ENCODE results near the gene PDIA6.
"Not testable (repeated sequence)": the region's sequence is repeated elsewhere in the genome, so short reads cannot be mapped to it uniquely, and the experiment has no call there.

Gene PDIA6

DNA sequence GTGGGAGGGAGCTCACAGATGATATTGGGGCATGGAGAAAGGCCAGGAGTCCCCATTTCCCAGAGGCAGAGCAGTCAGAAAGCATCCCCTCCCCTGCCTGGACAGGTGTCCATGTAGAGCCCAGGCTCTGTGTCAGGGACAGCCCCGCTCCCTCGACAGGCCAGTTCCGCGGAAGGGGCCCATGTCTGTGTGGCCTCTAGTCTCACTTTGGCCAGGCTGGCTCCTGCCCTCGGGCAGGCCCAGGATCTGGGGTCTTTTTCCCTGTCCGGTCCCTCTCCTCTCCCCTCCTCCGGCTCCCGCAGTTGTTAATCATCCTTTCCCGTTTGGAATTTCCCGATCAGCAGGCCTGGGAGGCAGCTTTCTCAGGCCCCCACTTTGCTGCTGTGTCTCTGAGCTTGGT lies 20.4 kb upstream of the PDIA6 start:
- no peak for DNase-seq (ENCODE audit: low spot score)

DNA sequence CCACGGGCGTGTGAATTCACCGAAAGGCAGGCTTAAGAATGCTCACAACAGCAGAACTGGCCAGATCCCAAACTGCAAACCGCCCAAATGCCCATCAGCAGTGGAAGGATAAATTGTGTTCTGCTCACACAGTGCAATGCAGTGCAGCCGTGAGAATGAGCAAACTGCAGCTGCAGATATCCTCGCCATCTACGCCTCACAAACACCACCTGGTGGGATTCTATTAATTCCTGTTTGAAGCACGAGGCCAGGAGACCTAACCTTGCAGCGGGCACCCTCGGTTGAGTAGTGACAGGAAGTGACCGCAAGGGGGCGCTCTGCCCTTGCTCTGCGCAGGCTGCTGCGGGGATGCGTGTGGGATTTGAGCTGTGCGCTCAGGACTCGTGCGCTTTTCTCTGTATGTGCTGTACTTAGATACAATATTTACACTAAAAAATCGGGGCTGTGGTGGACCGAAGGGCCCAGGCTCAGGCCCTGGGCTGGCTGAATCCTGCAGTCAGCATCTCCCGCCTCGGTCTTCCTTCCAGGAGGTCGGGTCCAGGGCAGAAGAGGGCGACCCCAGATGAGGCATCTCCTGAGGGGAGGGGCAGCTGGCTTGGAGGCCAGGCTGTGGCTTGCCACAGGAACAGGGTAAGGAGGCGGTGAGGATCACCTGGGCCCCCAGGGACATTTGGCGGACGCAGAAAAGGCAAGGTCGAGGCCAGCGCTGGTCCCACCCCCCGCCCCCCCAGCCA lies 19.8 kb upstream of the PDIA6 start:
- peak; percentile 87 for DNase-seq (ENCODE audit: low spot score)

DNA sequence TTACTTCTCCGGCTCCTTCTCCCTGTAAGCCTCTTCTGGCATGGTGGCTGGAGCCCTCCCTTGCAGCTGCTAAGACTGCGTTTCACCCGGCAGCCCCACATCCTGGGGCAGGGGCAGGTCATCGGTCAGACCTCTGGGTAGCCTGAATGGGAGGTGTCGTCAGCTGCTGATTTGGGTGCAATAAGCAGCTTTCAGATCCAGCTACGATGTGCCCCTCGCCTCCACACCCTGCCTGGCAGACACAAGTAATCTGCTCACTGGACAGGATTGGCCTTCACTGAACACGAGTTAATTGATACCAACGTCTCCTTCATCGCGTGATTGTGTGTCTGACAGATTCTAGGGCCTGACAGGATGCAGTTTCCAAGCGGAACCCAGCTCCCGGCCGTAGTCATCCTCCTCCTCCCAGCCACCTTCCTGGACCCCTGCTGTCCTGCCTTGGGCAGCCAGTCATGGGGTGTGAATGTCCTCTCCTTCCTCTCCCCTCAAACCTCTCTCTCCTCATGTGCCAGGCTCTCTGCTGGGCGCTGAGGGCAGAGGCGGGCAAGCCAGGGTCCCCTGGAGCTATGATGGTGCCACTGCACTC lies 18.9 kb upstream of the PDIA6 start:
- no peak for DNase-seq (ENCODE audit: low spot score)

DNA sequence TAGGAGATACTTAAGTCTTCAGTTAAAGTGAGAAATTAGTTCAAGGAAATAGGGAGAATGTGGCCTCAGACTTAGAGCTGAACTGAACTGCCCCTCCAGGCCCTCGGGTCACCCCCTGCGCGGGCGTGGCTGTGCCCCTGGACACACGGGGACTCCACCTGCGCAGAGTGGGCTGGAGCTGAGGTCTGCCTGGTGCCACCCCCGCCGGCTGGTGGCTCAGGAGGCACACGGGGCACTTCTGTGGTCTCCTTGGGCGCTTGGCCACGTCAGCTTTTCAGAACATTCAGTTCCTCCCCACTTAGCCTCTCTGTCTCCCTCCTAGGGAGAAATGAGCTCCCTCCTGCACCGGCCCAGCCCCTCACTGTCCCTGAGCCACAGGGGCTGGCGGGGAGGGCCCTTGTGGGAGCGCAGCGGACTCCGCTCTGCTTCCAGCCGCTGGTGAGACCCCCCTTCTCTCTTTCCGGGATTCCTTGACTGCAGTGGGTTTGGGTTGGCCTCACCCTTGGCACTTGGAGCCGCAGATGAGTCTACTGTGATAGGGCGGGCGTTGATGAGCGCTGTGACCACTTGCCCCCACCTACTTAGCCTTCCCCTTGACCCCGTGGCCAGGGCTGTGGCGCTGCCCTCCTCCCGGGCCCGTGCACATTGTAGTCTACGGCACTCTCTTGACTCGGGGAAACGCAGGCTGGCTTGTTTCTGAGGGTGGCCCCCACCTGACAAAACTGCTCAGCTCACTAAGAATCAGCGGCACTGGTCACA lies 18.2 kb upstream of the PDIA6 start:
- no peak for DNase-seq (ENCODE audit: low spot score)

DNA sequence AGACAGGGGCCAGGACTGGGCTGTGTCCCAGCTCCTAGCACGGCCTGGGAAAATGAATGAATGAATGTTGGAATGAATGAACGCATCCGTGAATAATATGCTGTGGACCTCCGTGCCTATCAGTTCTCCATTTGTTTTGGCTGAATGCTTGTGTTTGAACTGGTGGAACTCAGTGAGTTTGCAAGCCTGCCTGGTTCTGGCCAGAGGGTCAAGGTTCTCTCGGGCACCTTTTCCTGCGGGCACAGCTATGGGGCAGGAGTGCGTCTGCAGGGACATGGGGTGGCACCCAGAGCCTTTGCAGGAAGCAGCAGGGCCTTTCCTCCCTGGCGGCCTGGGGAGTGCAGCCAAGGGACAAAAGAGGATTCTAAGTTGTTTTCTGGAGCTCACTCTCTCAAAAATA lies 17.6 kb upstream of the PDIA6 start:
- no peak for DNase-seq (ENCODE audit: low spot score)

DNA sequence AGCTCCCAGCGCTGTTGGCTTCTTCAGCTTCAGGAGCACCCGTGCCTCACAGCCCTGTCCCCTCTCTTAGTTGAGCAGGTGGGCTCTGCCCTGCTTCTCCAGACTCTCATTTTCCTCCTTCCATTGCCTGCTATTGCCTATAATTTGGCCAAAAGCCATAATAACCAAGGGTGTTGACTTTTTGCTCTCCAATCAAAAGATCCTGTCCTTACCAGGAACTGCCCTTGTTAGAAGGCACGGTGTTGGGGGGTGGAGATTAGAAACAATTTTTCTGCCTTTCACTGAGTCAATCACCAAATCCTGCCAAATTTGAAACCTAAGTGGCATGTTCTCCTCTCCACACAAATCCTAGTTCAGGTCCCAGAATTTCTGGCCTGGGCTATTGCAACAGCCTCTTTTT lies 16.7 kb upstream of the PDIA6 start:
- DNase-seq (ENCODE audit: low spot score) = no peak

DNA sequence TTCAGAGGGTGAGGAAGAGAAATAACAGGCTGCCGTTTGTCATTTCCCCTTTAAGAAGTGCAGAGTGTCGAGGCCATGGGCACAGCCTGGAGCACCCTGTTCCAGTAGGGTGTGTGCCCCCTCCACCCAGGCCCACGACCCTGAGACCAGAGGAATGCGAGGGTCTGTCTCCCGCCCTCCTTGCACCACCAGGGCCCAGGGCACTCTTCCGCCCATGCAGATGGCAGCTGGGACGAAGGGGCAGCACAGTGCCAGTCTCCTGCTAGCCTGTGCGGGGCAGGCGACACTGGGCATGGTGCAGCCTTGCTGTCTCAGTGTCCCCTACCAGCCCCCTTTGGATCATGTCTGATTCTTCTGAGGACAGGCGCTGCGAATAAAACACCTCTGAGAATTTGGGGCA lies 15.8 kb upstream of the PDIA6 start:
- DNase-seq (ENCODE audit: low spot score) = no peak

DNA sequence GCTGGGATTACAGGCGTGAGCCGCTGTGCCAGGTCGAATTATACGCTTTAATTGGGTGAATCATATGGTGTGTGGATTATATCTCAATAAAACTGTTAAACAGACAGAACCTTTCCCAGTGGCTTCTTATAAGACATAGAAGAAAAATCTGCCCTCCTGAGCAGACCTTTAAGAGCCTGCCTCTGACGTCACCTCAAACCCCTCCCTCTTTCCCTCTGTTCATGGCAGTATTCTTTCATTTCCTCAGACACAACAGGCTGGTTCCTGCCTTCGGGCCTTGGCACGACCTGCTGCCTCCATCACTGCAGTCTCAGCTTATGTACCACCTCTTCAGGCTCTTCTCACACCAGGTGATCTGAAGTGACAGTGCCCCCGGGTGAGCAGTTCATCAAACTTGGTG lies 14.0 kb upstream of the PDIA6 start:
- DNase-seq (ENCODE audit: low spot score) = no peak

DNA sequence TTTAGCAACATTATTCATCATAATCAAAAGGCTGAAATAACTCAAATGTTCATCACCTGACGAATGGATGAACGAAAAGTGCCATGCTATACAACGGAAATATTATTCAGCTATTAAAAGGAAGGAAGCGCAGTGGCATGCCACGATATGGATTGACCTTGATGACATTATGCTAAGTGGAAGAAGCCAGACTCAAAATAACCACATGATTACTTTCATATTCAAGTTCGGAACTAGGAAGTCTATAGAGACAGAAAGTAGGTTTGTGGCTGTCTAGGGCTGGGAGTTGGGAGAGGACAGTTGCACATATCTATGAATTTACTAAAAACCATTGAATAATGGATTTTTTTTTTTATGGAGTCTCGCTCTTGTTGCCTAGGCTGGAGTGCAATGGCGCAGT lies 13.4 kb upstream of the PDIA6 start:
- DNase-seq (ENCODE audit: low spot score) = no peak

DNA sequence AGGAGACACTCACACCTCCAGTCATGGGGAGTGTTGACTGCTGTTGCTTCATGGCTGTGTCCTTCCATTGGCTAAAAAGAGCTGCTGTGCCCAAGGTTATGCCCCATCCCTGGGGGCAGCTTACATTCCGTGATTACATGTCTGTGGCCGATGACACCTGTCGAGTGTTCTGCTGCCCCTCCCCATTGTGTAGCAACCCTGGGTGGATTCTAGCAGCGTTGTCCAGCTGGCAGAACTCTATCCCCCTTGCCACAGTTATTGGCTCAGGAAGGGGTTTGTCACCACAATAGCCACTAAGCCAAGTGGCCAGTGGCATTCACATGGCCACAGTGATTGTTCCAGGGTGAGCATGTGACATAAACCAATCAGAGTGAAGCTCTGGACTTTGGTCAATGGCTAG lies 11.6 kb upstream of the PDIA6 start:
- DNase-seq (ENCODE audit: low spot score) = no peak

DNA sequence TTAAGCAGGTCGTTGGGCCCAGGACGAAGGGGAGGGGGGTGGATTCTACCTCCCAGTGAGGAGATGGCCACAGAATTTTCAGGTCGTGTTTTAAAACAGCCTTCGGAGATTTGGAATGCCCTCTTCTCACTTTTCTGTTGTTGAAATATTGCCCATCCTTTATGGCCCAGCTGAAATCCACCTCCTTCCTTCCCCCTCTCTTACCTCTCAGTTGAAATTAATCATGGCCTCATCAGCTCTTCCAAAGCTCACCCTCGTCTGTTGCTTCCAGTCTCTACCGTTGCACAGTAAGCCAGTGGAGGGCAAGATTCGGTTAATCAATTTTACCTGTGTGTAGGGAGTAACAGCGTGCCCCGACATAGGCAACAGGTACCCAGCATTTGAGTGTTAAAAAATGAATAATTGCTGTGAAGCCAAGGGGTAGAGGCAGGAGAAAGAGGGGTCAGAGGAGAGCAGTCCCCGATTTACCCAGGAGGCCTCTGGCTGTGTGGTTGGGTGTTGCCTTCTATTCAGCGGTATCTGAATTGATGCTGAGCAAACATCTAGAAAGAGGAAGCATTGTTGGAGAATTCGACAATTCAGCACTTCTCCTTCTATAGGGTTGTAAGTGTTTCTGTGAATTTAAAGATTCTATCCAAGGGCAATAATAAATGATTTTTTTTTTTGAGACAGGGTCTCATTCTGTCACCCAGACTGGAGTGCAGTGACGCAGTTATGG lies 8.6 kb upstream of the PDIA6 start:
- DNase-seq (ENCODE audit: low spot score) = no peak

DNA sequence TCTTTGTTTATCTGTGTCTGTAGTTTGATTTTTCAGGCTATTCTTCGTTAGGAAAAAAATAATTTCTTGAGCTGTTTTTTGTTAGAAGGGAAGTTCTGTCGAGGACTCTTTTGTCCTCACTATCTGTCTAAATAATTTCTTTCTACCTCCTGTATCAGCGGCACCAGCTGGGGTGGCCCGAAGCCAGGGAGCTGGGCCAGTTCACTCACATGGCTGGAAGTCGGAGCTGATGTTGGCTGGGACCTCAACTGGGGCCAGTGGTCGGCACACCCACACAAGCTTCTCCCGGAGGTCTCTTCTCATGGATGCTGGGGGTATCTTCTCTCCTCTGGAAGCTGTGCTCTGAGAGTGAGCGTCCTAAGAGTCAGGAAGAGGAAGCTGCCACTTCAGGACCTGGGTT lies 8.0 kb upstream of the PDIA6 start:
- no peak for DNase-seq (ENCODE audit: low spot score)

DNA sequence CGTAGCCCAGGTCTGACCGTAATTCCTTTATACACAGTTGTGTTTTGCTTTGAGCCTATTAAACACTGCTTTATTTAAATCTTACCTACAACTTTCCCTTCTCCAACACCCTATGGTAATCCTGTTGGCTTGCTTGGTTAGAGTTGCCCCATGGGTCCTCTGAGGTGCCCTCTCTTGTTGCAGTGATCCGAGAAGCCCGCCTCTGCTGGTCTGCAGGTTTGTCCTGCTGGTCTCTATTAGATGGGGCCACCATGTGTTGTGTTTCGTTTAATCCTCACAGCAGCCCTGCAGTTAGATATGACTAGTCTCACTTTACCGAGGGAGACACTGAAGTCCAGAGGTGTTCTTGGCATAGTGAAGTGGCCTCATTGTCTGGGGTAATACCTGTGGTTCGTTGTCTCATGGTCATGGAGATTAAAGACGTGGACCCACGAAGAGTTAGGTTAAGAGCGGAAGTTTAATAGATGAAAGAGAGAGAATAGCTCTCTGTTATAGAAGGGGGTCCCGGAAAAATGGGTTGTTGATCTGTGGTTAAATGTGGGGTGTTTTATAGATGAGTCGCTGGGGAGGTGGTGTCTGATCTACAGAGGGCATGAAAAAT lies 7.2 kb upstream of the PDIA6 start:
- no peak for DNase-seq (ENCODE audit: low spot score)

DNA sequence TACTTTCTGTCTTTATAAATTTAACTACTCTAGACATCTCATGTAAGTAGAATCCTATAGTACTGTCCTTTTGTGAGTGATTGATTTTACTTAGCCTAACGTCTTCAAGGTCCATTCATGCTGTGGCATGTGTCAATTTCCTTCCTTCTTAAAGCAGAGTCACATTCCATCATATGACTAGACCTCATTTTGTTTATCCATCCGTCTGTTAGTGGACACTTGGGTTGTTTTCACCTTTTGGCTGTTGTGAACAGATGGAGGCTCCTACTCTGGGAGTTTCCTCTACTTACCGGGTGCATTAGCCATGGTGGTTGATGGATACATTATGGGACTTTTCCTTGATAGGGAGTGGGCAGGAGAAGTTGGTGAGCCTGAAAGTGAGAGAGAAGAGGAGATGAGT lies 6.4 kb upstream of the PDIA6 start:
- no peak for DNase-seq (ENCODE audit: low spot score)

DNA sequence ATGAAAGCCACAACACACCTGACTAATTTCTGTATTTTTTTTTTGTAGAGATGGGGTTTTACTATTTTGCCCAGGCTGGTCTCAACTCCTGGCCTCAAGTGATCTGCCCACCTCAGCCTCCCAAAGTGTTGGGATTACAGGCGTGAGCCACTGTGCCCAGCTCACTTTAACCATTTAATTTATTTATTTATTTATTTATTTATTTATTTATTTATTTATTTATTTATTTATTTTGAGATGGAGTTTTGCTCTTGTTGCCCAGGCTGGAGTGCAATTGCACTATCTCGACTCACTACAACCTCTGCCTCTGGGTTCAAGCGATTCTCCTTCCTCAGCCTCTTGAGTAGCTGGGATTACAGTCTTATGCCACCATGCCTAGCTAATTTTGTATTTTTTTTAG lies 5.7 kb upstream of the PDIA6 start:
- DNase-seq (ENCODE audit: low spot score) = not testable (repeated sequence)

DNA sequence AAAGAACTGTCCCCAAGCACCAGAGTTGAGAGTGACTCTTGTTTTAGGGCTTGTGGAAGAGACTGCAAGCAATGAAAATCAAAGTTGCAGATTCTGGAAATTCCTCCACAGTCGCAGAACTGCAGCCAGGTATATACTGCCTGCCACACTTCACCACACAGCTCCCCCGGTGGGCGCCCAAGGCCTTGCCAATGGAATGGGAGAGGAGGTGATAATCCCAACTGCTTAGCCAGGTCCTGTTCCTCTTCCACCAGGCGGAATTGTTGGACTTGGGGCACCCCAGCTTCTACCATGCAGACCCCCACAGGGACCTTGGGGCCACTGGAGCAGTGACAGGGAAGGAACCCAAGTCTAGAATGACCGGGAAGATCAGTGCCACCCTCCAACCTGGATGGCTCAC lies 4.8 kb upstream of the PDIA6 start:
- peak; percentile 72 for DNase-seq (ENCODE audit: low spot score)

DNA sequence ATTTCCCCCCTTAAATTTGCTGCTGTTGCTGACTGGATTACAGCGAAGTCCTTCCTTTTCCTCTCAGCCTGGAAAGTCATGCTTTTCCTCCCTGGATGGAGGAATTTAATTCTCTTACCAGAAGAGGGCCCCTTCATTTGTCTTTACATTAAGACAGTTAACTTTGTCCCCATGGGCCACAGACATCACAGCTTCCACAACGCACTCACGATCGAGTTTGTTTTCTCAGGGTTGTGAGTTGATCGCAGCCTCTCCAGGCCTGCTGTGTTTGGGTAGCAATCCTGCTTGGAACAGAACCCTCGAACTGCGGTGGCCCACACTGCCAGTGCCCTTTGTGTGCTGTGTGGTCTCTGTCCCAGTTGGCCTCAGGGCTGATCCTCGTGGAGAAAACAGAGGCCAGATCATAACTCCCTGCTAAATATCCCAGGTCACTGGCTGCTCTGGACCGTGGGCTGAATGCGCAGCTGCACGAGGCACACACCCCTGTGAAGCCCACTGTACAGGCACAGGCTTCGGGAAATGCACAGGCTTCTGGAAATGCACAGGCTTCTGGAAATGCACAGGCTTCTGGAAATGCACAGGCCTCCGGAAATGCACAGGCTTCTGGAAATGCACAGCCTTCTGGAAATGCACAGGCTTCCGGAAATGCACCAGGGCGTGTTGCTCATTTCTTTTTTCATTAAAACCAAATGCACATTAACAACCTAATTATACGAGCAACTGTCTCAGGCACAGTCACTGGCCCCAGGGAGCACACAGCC lies 2.2 kb upstream of the PDIA6 start:
- DNase-seq (ENCODE audit: low spot score) = no peak

DNA sequence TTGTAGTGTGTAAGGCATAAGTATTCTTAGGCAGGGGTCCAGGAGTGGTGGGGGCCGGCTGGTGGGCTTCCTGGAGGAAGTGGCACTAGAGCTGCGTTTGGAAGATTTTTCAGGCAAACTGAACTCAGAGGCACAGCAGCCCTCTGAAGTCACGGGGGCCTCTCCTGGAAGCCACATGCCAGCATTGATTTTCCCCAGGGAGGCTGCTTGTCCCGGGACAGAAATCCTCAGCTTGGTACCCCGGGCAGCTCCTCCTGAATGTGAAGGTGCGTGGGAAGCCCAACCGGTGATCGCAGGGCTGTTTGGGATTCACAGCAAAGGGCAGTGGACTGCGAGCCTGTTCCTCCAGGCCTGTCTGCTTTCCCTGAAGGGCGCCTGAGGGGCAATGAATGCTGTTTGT lies 1.6 kb upstream of the PDIA6 start:
- DNase-seq (ENCODE audit: low spot score) = no peak

DNA sequence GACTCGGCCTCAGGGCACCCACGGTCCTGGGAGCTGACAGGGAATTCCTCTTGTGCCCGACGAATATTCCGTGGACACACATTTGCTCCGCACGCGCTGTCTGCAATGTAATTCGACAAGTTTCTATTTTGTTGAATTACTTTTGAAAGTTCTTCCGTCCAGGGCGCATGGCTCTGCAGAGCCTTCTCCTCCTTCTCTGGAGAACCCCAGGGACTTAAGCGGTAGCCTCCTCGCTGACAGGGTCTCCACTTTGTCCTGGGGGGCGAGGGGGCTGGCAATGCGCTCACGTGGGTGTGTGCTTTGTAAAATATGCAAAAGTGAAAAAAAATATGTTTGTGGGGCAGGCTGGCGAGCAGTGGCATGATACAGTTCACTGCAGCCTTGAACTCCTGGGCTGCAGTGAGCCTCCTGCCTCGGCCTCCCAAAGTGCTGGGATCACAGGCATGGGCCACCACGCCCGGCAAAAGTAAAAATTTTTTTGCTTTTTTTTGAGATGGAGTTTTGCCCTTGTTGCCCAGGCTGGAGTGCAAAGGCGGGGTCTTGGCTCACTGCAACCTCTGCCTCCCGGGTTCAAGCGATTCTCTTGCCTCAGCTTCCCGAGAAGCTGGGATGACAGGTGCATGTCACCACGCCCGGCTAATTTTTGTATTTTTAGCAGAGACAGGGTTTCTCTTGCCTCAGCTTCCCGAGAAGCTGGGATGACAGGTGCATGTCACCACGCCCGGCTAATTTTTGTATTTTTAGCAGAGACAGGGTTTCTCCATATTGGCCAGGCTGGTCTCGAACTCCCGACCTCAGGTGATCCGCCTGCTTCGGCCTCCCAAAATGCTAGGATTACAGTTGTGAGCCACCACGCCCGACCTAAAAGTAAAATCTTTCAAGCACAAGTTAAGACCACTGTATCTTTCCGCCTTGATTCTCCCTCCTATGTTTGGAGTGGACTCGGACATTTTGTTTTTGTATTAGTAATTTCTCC lies 866 bp upstream of the PDIA6 start:
- DNase-seq (ENCODE audit: low spot score) = not testable (repeated sequence)

DNA sequence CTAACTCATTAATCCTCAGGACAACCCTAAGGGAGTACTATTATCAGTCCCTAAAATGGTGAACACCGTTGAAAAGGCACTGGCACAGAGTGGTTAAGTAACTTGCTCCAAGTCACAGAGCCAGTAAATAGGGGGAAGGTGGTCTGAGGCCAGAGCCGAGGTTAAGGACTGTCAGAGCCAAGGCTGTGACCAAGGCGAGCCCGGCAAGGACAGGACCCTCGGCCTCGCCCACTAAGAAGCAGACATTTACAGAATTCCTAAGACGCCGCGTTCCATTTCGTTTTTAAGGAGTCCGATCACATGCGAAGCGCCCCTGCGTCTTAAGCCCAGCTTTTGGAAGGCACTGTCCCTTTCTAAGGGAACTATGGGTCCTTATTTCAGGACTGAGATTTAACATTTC lies 1.1 kb downstream of the PDIA6 start:
- no peak for DNase-seq (ENCODE audit: low spot score)

Data from iPS-NIHi11 (cell line).